ENCODE measurements around the gene ARHGAP6.

ARHGAP6 gene

DNA sequence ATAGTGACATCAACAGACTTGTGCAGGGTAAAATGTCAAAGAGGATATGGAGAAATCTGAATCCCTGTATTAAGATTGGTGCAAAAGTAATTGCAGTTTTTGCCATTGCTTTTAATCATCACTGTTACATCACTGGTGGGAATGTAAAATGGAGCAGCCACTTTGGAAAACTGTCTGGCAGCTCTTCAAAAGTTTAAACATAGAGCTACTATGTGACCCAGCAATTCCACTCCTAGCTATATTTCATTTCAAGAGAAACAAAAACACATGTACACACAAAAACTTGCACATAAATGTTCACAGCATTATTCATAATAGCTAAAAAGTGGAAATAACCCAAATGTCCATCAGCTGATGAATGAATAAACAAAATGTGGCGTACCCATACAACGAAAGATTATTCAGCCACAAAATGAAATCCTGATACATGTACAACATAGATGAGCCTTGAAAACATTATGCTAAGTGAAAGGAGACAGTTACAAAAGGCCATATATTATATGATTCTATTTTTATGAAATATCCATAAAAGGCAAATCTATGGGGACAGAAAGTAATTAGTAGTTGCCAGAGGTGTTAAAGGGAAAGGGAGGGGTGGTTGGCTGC lies 266.1 kb downstream of the ARHGAP6 start:
- Mint-ChIP-seq H3K4me3 (no peak overlapping the region), H3K9me3 (no peaks in the 10 kb centered on the region), H3K4me1 (ENCODE audit: low read depth) (no peaks in the 10 kb centered on the region), H3K36me3 (ENCODE audit: low read depth) (no peaks in the 10 kb centered on the region), H3K27me3 (peaks cover 2% of the 10 kb centered on the region), H3K27ac (no peak overlapping the region)
- intact Hi-C loops (cut with micrococcal nuclease), result no loop called here

DNA sequence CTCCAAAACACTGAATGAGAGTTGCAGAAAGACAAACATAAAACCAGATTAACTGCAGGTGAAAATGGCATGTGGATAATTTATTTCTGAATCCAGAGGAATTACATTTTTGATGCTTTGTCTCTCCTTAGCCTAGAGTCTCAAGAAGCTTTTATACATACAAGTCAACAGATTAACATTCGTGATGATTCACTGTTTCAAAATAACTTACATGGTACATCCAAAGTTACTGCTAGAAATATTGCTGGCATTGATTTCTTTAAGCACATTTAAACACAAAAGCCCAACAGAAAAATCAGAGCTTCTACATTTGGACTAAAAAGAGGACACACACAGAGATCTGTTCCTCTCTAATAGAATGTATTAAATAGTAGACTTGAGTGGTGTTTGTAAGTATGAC lies 266.9 kb downstream of the ARHGAP6 start:
- Mint-ChIP-seq H3K36me3 (ENCODE audit: low read depth) (no peaks in the 10 kb centered on the region), H3K27ac (no peak overlapping the region), H3K4me3 (no peak overlapping the region), H3K9me3 (no peaks in the 10 kb centered on the region), H3K27me3 (peaks cover 2% of the 10 kb centered on the region), H3K4me1 (ENCODE audit: low read depth) (no peaks in the 10 kb centered on the region)
- intact Hi-C loops (cut with micrococcal nuclease), result no loop called here

DNA sequence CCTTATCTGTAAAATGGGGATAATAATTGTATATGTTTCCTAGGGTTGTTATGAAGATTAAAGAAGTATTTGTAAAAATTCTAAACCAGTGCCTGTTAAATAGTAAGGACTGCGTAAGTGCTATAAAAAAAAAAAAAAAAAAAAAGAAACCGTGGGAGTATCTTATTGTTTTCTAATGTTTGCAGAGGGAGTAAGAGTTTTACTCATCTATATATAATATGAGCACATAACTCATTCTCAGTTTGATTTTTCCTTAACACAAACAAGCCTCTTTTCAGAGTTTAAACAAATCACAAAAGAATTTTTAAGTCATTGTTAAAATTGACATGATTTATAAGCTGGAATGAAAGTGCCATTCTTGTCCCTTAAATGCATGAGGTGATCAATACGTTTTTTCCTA lies 267.6 kb downstream of the ARHGAP6 start:
- H3K9me3 Mint-ChIP-seq, result no peaks in the 10 kb centered on the region
- H3K4me3 Mint-ChIP-seq, result no peak overlapping the region
- no peaks in the 10 kb centered on the region for H3K4me1 Mint-ChIP-seq (ENCODE audit: low read depth)
- H3K36me3 Mint-ChIP-seq (ENCODE audit: low read depth), result no peaks in the 10 kb centered on the region
- no peak overlapping the region for H3K27ac Mint-ChIP-seq
- intact Hi-C loops (cut with micrococcal nuclease), result no loop called here
- H3K27me3 Mint-ChIP-seq, result peaks cover 2% of the 10 kb centered on the region

DNA sequence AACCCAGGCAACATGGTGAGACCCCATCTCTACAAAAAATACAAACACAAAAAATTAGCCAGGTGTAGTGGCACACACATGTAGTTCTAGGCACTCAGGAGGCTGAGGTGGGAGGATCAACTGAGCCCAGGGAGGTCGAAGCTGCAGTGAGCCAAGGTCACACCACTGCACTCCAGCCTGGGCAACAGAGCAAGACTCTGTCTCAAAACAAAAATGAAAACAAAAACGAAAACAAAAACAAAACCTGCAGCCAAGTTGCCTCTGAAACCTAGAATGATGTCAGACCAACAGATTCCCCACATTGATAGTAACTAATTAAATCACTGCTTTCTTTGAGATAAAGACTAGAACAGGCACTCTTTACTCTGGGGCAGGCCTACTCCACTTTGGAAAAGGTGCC lies 268.0 kb downstream of the ARHGAP6 start:
- no peaks in the 10 kb centered on the region for H3K9me3 Mint-ChIP-seq
- H3K27ac Mint-ChIP-seq, result no peak overlapping the region
- intact Hi-C loops (cut with micrococcal nuclease), result no loop called here
- no peaks in the 10 kb centered on the region for H3K36me3 Mint-ChIP-seq (ENCODE audit: low read depth)
- H3K27me3 Mint-ChIP-seq, result peaks cover 2% of the 10 kb centered on the region
- H3K4me1 Mint-ChIP-seq (ENCODE audit: low read depth), result no peaks in the 10 kb centered on the region
- no peak overlapping the region for H3K4me3 Mint-ChIP-seq

DNA sequence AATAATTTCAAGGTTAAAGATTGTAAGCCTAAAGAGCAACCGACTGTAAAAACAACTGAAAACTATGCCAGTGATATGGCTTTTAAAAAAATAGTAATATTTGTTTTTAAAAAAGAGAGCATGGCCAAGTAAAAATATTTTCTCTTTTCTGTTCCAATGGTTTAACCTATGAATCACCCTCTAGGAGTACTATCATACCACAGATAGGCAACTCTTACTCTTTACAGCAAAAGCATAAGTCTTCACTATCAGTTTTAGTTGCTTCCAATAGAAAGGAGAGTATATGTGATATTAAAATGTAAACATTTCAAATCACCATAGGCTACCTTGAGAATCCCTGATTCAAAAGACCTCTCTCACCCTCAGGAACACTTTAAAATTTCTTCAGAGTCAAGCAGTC lies 269.9 kb downstream of the ARHGAP6 start:
- Mint-ChIP-seq H3K27me3 (peaks cover 2% of the 10 kb centered on the region), H3K9me3 (no peaks in the 10 kb centered on the region), H3K36me3 (ENCODE audit: low read depth) (no peaks in the 10 kb centered on the region), H3K4me1 (ENCODE audit: low read depth) (no peaks in the 10 kb centered on the region), H3K27ac (no peak overlapping the region), H3K4me3 (no peak overlapping the region)
- intact Hi-C loops (cut with micrococcal nuclease), result no loop called here

DNA sequence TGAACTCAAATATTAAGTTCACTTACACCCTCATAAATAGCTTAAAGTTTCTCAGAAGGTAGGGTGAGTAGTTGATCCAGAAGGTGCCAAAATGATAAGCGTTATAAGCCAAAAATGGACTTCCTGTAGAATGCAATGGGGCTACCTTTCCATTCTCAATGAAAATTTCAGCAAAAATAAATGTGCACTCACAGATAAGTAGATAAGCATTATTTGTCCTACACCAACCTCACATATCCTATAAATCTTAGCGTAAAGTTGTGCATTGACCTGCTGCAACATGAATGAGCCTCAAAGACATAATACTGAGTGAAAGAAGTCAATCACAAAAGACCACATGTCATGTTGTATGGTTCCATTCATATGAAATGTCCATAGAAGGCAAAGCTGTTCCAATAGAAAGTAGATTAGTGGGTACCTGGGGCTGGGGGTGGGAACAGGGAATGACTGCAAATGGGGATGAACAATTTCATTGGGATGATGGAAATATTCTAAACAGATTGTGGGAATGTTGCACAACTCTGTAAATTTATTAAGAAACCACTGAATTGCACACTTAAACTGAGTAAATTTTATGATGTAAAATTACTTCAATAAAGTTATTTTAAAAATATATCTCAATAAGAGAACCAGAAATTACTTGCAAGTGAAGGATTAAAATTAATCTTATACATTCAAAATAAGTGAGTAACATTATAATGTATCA lies 271.6 kb downstream of the ARHGAP6 start:
- intact Hi-C loops (cut with micrococcal nuclease), result no loop called here
- H3K4me3 Mint-ChIP-seq, result no peak overlapping the region
- no peaks in the 10 kb centered on the region for H3K9me3 Mint-ChIP-seq
- no peaks in the 10 kb centered on the region for H3K36me3 Mint-ChIP-seq (ENCODE audit: low read depth)
- H3K27ac Mint-ChIP-seq, result no peak overlapping the region
- H3K4me1 Mint-ChIP-seq (ENCODE audit: low read depth), result no peaks in the 10 kb centered on the region
- H3K27me3 Mint-ChIP-seq, result no peaks in the 10 kb centered on the region

DNA sequence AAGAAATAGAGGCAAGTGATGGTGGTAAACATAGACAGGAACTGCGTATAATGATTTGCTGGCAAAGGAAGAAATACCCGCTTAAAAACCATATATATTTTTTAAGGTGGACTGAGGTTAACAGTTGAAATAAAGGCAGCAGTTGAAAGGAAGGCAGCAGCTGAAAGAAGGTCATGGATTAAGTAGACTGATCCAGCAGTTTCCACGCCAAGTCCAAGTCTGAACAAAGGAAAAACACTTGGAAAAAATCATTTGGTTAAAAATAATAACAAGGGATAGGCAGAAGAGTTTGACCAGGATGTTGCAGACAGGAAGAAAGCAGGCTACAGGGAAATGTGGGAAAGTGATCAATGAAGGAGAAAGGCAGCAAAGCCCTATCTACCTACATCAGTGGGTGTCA lies 278.9 kb downstream of the ARHGAP6 start:
- H3K4me1 Mint-ChIP-seq (ENCODE audit: low read depth), result peaks cover 7% of the 10 kb centered on the region
- H3K27me3 Mint-ChIP-seq, result no peaks in the 10 kb centered on the region
- intact Hi-C loops (cut with micrococcal nuclease), result loop anchor here (10.0 kb wide), 2 partner anchors 58 to 242 kb away; no protein-coding TSS in a partner anchor
- no peak overlapping the region for H3K27ac Mint-ChIP-seq
- no peak overlapping the region for H3K4me3 Mint-ChIP-seq
- no peaks in the 10 kb centered on the region for H3K9me3 Mint-ChIP-seq
- no peaks in the 10 kb centered on the region for H3K36me3 Mint-ChIP-seq (ENCODE audit: low read depth)

DNA sequence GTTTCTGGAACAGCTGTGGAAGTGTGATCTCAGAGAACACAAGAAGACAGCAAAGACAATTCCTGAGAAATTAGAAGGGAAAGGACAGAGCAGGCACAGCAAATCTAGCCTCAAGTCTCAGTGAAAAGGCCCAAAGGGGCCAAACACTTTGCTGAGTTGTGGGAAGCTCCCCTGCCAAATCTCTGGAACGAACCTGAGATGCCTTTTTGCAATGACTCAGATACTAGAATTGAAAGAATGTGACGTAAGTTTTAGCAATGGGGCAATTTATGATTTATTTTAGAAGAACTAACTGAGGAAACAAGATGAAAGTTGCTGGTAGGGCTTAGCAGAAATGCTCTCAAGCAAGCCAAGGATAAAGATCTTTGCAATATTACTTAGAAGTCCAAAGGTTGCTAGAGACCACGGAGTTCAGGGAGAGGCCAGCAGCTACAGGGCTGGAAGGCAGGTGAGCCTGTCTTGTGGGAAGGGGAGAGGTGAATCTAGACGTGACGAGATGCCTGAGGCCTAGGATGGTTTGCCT lies 279.7 kb downstream of the ARHGAP6 start:
- no peak overlapping the region for H3K27ac Mint-ChIP-seq
- H3K4me3 Mint-ChIP-seq, result no peak overlapping the region
- H3K36me3 Mint-ChIP-seq (ENCODE audit: low read depth), result no peaks in the 10 kb centered on the region
- H3K27me3 Mint-ChIP-seq, result no peaks in the 10 kb centered on the region
- intact Hi-C loops (cut with micrococcal nuclease), result loop anchor here (10.0 kb wide), 2 partner anchors 59 to 241 kb away; no protein-coding TSS in a partner anchor
- H3K9me3 Mint-ChIP-seq, result no peaks in the 10 kb centered on the region
- peaks cover 10% of the 10 kb centered on the region for H3K4me1 Mint-ChIP-seq (ENCODE audit: low read depth)

DNA sequence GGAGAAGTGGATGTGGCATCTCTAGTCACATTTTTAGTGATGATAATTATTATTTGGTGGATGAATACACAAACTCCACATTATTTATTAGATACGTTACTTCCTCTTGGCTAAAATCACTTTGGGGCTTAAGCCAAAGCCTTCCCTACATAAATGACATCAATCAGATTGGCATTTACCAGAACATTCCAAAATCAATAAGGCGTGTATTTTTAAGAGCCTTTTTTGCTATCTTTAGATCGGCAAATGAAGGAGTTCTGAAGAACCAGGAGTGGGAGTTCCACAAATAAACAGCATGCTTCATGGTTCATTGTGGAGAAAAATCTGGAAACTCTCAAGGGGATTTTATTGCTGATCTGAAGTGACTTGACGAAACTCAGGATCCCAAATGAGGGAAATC lies 282.8 kb downstream of the ARHGAP6 start:
- Mint-ChIP-seq H3K4me3 (no peak overlapping the region), H3K36me3 (ENCODE audit: low read depth) (no peaks in the 10 kb centered on the region), H3K9me3 (no peaks in the 10 kb centered on the region), H3K4me1 (ENCODE audit: low read depth) (peaks cover 10% of the 10 kb centered on the region), H3K27ac (no peak overlapping the region), H3K27me3 (no peaks in the 10 kb centered on the region)
- intact Hi-C loops (cut with micrococcal nuclease), result loop anchor here (10.0 kb wide), 2 partner anchors 62 to 238 kb away; no protein-coding TSS in a partner anchor

DNA sequence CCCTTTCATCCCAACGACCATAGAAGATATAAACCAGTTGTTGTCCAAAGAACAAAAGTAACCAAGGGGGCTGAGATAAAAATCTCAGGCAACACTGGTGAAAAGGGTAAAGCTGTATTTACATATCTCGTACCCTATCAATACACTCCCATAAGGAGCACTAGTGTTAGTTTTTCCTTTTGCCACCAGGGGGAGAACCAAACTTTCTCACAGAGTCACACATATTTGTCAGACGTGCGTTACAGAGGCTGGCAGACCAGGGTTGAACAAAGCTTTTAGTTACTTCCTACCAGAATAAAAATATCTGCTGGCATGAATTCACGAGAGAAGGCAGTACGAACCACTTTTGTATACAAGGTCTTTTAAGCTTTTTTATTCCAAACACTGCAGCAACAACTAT lies 284.3 kb downstream of the ARHGAP6 start:
- Mint-ChIP-seq H3K4me1 (ENCODE audit: low read depth) (peaks cover 10% of the 10 kb centered on the region), H3K9me3 (no peaks in the 10 kb centered on the region), H3K27ac (no peak overlapping the region), H3K27me3 (no peaks in the 10 kb centered on the region), H3K4me3 (no peak overlapping the region), H3K36me3 (ENCODE audit: low read depth) (no peaks in the 10 kb centered on the region)
- intact Hi-C loops (cut with micrococcal nuclease), result loop anchor here (10.0 kb wide), 2 partner anchors 63 to 237 kb away; no protein-coding TSS in a partner anchor

DNA sequence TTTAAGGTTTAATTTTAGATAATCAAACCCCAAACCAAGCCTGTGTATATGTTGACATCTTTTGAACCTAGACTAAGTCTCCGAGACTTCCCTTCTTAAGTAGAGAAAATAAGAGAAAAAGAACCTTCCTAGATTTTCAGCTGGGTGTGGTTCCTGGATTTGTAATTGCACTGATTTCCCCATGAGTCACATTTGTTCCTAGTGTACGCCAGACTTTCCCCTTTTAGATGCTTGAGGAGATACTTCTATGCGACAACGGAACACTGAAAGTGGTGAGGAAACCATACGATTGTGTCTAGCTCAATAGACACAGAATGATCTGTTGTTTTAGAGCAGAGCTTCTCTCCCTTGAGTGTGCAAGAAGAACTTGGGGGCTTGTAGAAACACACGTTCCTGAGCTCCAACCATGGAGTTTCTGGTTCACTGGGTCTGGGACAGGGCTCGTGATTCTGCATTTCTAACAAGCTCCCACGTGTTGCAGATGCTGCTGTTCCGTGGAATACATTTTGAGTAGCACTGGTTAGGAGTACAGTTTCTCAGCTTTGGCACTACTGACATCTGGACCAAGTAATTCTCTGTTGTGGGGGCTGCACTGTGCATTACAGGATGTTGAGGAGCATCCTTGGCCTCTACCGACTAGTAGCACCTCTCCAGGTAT lies 285.4 kb downstream of the ARHGAP6 start:
- H3K36me3 Mint-ChIP-seq (ENCODE audit: low read depth), result no peaks in the 10 kb centered on the region
- no peak overlapping the region for H3K27ac Mint-ChIP-seq
- H3K9me3 Mint-ChIP-seq, result no peaks in the 10 kb centered on the region
- no peak overlapping the region for H3K4me3 Mint-ChIP-seq
- H3K27me3 Mint-ChIP-seq, result peaks cover 5% of the 10 kb centered on the region
- intact Hi-C loops (cut with micrococcal nuclease), result loop anchor here (10.0 kb wide), 2 partner anchors 64 to 236 kb away; no protein-coding TSS in a partner anchor
- H3K4me1 Mint-ChIP-seq (ENCODE audit: low read depth), result peaks cover 11% of the 10 kb centered on the region

DNA sequence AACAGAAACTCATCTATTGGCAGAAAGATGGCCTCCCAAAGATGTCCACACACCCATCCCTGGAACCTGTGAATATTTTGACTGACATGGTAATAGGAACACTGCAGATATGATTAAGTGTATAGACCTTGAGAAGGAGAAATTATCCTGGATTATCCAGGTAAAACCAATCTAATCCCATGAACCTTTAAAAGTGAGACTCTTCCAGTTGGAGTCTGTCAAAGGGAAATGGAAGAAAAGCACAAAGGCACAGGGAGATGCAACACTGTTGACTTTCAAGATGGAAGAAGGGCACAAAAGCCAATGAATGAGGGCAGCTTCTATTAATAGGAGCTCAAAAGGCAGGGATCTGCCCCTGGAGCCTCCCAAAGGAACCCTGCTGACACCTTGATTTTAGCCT lies 289.6 kb downstream of the ARHGAP6 start:
- intact Hi-C loops (cut with micrococcal nuclease), result no loop called here
- H3K27ac Mint-ChIP-seq, result no peak overlapping the region

DNA sequence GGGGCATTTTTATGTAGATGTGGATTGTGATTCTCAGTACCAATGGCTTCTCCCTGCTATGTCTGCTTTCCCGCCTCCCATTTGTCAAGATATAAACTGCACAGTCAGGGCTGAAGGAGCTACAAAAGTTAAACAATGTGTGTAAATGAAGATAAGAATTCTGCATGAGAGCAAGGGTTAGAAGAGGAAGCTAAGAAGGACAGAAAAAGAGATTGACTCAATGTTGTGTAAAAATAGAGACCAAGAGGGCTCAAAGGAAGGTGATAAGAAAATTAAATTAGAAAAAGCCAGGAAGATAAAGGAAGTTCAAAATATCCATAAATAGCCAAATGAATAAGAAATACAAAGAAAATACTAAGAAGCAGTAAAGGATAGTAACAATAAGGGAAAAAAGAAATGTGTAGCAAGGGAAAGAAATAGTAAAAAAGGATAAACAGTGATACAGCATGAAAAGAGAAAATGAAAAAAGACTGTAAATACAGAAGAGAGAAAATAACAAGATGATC lies 290.1 kb downstream of the ARHGAP6 start:
- intact Hi-C loops (cut with micrococcal nuclease), result no loop called here
- Mint-ChIP-seq H3K27ac (no peak overlapping the region), H3K4me3 (no peak overlapping the region), H3K27me3 (peaks cover 6% of the 10 kb centered on the region), H3K36me3 (ENCODE audit: low read depth) (no peaks in the 10 kb centered on the region), H3K9me3 (no peaks in the 10 kb centered on the region), H3K4me1 (ENCODE audit: low read depth) (peaks cover 6% of the 10 kb centered on the region)

More for the DNA sequence above, 289.6 kb downstream of the ARHGAP6 start:
- Mint-ChIP-seq H3K4me3 (no peak overlapping the region), H3K36me3 (ENCODE audit: low read depth) (no peaks in the 10 kb centered on the region), H3K27me3 (peaks cover 6% of the 10 kb centered on the region), H3K9me3 (no peaks in the 10 kb centered on the region), H3K4me1 (ENCODE audit: low read depth) (peaks cover 6% of the 10 kb centered on the region)

DNA sequence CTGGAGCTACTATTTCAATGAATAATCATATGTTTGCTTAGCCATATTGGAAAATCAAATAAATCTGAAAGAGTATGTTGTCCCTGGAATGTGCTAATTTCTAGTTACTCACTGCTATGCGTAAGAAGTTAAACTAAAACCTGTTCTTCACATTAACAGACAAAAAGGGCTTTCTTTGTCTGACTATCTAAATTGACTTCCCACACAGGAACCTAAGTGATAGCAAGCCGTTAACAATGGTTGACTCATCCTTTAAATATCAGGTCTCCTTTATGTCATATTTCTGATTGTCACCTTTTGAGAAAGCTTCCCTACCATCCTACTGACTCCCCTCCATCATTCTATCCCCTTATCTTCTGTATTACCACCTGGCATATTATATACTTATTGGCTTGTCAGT lies 291.1 kb downstream of the ARHGAP6 start:
- intact Hi-C loops (cut with micrococcal nuclease), result no loop called here
- peaks cover 6% of the 10 kb centered on the region for H3K27me3 Mint-ChIP-seq

More for the DNA sequence above, 291.1 kb downstream of the ARHGAP6 start:
- no peaks in the 10 kb centered on the region for H3K36me3 Mint-ChIP-seq (ENCODE audit: low read depth)
- H3K4me3 Mint-ChIP-seq, result no peak overlapping the region
- peaks cover 6% of the 10 kb centered on the region for H3K4me1 Mint-ChIP-seq (ENCODE audit: low read depth)
- H3K27ac Mint-ChIP-seq, result no peak overlapping the region
- no peaks in the 10 kb centered on the region for H3K9me3 Mint-ChIP-seq

Measured in dendritic cell treated with granulocyte-macrophage colony-stimulating factor and Interleukin-4, amounts not matched to agents 40 ng/mL and 50 ng/mL, for 4 days (primary cell).